Activated CD4-positive, alpha-beta T cell treated with anti-CD3 and anti-CD28 coated beads, Interleukin-10, Interleukin-2, amounts not matched to agents 100 ng/mL and 50 ng/mL, durations not matched to agents 16 hours and 8 hours (primary cell): Measurements from ENCODE around the gene SLC35A1.
A peak's percentile ranks its signal among the peaks of the same experiment; 100 is the strongest.
"Not testable (repeated sequence)": the region's sequence is repeated elsewhere in the genome, so short reads cannot be mapped to it uniquely, and the experiment has no call there.

Source experiments
- DNase-seq: peaks from one replicate; pipeline ENCODE4 v3.0.0-alpha.2; 2020

Gene SLC35A1, protein sequence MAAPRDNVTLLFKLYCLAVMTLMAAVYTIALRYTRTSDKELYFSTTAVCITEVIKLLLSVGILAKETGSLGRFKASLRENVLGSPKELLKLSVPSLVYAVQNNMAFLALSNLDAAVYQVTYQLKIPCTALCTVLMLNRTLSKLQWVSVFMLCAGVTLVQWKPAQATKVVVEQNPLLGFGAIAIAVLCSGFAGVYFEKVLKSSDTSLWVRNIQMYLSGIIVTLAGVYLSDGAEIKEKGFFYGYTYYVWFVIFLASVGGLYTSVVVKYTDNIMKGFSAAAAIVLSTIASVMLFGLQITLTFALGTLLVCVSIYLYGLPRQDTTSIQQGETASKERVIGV

DNA sequence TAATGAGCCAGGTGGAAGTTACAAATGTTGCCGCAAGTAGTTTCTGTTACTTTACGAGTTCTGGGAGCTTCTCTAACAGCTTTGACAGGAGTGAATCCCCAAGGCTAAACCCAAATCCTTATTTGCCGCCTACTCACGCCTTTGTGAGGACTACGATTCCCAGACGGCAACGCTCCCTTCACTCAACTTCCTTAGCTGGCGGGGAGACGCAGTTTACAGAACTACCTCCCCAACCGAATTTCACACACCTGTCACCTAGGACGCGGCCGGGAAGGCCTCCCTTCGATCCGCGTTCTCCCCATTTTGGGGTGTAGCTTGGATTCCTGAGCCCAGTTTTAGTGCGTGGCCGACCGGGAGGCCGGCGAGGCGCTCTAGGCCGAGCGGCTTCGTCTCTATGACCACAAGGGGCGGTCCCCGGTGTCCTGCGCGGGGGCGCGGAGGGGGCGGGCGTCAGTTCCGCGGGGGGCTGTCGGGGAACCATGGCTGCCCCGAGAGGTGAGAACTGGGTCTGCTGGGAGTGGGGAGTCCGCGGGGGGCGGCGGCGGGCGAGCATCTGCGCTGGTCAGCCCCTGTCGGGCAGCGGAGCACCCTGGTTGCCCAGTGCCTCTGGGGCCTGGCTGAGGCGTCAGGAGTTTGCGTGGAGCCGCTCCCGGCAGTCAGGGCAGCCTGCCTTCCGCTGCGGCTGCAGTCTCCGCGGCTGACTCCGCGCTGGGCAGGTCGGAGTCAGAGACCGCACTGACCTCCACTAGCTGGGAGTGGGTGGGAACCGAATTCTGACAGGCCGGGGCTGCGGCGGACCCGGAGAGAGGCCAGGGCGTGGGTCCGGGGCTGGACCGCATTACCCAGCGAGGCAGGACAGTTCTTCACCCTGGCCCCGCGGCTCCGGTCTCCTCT lies at the start of gene SLC35A1:
TSS of gene SLC35A1 (plus strand) at position 450 of the 894 bp plus-strand sequence. CDS start at position 480, 30 bp downstream.
- peak; percentile 85 for DNase-seq

GRCh38 chr6:87426789-87427188 lies 46.0 kb upstream of the SLC35A1 start:
- no peak for DNase-seq

GRCh38 chr6:87430499-87430898 lies 42.3 kb upstream of the SLC35A1 start:
- no peak for DNase-seq

DNA sequence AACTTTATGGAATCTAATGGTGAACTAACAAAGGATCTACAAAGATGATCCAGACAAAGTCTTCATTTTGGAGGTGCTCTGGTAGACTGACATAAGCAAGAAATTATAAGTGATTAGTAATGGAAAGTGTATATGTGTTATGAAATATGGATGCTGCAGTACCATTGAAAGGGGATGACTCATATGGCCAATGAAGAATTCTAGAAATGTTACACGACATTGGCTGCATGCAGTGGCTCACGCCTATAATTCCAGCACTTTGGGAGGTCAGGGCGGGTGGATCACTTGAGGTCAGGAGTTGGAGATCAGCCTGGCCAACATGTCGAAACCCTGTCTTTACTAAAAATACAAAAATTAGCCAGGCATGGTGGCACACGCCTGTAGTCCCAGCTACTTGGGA lies 41.5 kb upstream of the SLC35A1 start:
- no peak for DNase-seq

- DNase-seq: peak; percentile 38
Measured at GRCh38 chr6:87436435-87436834, 36.3 kb upstream of the SLC35A1 start.

GRCh38 chr6:87441711-87442110 lies 31.1 kb upstream of the SLC35A1 start:
- no peak for DNase-seq

- DNase-seq: no peak
Measured at GRCh38 chr6:87444362-87444761, 28.4 kb upstream of the SLC35A1 start.

- DNase-seq: no peak
Measured at GRCh38 chr6:87465051-87465450, 7.7 kb upstream of the SLC35A1 start.

GRCh38 chr6:87473419-87473903 lies 687 bp downstream of the SLC35A1 start:
- DNase-seq: peak; percentile 72

DNA sequence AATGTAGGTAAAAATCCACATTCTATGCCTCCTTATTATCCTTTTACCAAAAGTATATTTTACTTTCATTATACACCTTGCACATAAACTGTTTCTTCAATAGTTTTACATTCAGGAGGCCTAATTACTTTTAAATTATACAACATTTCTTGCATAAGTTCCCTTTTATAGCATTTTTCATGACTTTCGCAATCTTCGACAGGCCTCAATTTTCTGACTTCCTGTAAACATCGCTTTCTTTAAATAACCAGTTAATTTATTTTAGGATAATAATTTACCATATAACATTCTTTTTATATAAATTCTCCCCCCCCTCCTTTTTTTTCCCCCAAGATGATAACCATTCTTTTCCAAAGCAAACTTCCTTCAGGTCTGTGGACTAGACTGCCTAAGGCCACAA lies 9.2 kb downstream of the SLC35A1 start:
- no peak for DNase-seq

DNA sequence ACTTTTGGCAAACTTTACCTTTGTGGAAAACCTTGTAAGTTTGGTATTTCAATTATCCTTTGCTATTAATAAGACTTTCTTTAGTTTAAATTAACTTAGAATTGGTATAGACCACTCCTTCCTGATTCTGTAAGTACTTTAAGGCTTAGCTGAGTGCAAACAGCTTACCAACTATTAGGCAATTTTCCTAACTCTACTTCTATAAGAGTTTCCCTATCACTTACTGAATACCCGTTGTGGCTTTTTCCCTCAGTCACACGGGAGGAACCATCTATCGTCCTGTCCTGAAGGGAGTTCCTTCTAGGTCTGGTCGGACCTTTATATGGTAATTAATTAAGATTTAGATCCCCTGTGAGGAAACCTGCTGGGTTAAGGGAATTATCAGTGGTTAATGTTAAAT lies 9.6 kb downstream of the SLC35A1 start:
- no peak for DNase-seq

DNA sequence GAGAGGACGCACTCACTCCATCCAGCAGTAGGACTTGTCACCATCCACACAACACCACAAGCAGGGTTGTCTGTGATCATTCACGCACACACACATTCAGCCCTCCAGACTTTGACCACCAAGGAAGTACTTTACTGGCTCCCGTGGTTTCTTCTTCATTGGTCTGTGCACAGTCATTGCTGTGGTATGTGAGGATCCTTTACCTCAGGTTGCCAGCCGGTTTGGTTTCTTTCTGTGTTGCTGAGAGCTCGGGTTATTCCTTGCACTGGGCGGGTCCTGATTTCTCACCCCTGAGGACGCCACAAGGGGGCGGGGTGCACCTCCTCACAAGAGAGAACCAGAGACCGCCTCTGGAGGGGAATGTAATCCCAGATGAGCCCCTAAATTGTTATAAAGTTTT lies 11.2 kb downstream of the SLC35A1 start:
- peak; percentile 17 for DNase-seq

DNA sequence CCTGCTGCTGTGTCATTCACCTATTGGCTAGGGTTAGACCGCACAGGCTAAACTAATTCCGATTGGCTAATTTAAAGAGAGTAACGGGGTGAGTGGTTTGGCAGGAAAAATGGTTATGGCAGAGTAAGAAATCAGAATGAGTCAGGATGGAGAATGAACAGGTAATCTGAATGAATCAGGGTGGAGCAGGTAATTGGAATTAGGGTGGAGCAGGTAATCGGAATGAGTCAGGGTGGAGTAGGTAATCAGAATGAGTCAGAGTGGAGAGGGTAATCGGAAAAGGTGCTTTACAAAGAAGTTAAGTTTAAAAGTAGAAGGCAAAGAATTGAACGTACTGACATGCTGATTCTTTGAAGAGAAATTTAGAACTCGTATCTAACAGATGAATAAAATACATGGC lies 11.7 kb downstream of the SLC35A1 start:
- DNase-seq: no peak

DNA sequence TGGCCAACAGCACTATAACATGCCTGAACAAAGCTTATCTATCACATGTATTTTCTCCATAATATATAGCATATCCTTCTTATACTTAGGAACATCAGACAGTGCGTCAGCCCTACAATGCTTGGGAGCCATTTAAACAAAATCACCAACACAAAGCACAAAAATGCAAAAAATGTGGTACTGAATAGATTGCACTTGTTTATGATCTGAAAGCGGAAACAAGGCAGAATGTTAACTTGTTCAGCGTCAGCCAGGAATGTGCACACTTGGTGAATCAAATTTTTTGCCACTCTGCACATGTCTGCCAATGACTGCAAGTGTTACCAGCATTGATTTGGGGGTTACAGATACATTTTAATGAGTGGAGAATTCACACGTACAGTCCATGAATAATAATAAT lies 14.8 kb downstream of the SLC35A1 start:
- no peak for DNase-seq

DNA sequence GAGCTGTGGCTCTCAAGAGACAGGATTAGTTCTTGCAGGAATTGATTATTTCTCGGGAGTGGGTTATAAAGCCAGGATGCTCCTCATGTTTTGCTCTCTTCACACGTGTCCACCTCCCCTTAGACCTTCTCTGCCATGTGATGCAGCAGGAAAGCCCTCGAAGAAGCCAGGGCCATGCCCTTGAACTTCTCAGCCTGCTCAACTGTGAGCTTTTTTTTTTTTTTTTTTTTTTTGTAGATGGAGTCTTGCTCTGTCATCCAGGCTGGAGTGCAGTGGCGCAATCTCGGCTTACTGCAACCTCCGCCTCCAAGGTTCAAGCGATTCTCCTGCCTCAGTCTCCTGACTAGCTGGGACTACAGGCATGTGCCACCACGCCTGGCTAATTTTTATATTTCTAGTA lies 16.6 kb downstream of the SLC35A1 start:
- not testable (repeated sequence) for DNase-seq

GRCh38 chr6:87494761-87495422 lies 22.1 kb downstream of the SLC35A1 start:
- DNase-seq: no peak

GRCh38 chr6:87498048-87498447 lies 25.3 kb downstream of the SLC35A1 start:
- DNase-seq: peak; percentile 10

- no peak for DNase-seq
Measured at GRCh38 chr6:87501809-87502572, 29.2 kb downstream of the SLC35A1 start.

DNA sequence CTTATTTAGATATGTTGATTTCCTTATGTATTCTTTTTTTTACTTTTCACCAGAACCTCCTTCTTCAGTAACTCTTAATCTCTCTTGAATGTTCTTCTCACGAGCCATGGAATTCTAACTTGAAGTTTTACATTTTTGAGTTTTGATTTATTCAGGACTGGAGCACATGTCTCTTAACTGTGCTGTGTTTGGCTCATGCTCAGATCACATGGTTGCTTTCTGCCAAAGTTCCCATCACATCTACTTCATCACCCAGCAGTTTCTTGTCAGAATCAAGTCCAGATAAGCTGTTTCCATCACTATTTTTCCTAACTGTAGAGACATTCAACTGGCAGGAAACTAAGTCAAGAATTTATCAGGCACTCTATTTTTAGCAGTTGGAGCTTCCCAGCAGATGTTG lies 31.7 kb downstream of the SLC35A1 start:
- DNase-seq: no peak

- DNase-seq: peak; percentile 12
Measured at GRCh38 chr6:87514831-87515230, 42.1 kb downstream of the SLC35A1 start.

- no peak for DNase-seq
Measured at GRCh38 chr6:87518453-87518852, 45.7 kb downstream of the SLC35A1 start.

DNA sequence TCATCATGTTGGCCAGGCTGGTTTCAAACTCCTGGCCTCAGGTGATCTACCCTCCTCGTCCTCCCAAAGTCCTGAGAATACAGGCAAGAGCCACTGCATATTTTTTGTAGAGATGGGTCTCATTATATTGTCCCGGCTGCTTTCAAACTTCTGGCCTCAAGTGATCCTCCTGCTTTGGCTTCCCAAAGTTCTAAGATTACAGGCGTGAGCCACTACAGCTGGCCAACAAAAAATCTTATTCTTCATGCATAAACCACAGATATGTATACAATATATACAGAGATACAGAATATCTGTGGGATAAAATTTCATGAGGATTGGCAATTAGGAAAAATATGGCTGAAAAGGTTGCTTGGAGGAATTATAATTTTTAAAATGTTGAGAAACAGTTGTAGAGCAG lies 49.9 kb downstream of the SLC35A1 start:
- no peak for DNase-seq

- no peak for DNase-seq
Measured at GRCh38 chr6:87529221-87529620, 56.4 kb downstream of the SLC35A1 start.
